ENCODE data around the gene PPP1R27.
"Not testable (repeated sequence)": the region's sequence is repeated elsewhere in the genome, so short reads cannot be mapped to it uniquely, and the experiment has no call there.

The PPP1R27 gene

DNA sequence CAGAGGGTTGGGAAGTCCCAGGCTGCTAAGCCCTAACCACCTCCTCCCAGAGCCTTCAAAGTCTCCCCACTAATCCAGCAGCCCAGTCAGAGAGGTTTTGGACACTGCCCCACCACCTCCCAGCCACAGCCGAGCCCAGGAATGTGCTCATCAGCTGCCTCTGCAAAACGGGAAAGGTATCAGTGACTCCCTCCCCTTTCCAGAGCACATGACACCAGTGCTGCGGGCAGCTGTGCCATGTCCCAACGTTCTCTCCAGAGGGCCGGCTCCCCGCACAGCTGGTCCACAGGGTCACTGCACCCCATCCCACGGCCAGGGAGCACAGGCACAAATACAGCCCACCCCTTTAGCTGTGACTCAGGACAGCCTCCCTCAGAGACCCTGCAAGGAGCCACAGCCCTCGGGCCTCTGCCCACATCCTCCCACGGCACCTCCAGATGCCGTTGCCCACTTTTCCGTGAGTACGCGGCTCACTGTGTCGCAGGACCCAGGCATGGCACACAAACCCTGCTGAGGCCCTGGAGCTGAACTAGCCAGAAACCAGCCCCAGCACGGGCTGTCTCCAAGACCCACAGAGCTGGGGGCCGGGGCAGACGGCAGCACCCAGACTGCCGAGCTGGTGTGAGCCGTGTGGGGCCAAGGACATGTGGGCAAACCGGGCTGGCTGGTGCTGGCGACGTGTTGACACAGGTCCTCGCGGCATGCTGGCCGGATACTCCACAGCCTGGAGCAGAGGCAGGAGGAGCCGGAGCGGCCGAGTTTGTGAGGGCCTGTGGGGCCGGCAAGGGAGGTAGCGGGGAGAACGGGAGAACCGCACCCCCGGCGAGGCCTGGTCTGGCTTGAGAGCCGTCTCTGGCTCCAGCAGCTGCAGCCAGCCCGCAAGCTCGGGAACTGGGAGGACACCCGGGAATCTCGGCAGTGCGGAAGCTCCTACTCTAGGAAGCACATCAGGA lies 6.3 kb upstream of the PPP1R27 start:
- DNase-seq = no peak

GRCh38 chr17:81840059-81840458 lies 5.2 kb upstream of the PPP1R27 start:
- DNase-seq = not testable (repeated sequence)

GRCh38 chr17:81839301-81839700 lies 4.5 kb upstream of the PPP1R27 start:
- no peak for DNase-seq

DNA sequence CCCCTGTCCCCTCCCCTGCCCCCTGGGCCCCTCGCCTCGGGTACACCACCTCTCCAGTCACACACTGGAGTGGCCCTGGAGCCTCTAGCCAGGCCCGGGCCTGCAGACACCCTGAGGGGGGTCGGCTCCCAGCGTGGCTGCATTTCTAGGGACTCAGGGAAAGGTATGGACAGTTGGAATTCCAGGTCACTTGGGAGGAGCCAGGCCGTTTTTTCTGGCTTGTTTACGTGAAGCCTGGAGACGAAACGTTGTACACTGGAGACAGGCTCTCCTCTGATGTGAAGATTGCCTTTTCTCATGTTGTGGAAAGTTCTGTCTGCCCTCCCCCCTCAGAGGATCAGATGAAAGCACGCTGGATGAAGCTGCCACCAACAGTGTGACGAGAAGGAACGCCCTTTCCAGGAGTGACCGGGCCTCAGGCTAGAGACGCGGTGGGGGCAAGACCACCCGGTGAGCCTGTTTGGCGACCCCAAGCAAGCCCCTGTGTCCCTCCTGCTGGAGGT lies 4.0 kb upstream of the PPP1R27 start:
- DNase-seq = no peak

GRCh38 chr17:81837641-81838040 lies 2.8 kb upstream of the PPP1R27 start:
- no peak for DNase-seq

DNA sequence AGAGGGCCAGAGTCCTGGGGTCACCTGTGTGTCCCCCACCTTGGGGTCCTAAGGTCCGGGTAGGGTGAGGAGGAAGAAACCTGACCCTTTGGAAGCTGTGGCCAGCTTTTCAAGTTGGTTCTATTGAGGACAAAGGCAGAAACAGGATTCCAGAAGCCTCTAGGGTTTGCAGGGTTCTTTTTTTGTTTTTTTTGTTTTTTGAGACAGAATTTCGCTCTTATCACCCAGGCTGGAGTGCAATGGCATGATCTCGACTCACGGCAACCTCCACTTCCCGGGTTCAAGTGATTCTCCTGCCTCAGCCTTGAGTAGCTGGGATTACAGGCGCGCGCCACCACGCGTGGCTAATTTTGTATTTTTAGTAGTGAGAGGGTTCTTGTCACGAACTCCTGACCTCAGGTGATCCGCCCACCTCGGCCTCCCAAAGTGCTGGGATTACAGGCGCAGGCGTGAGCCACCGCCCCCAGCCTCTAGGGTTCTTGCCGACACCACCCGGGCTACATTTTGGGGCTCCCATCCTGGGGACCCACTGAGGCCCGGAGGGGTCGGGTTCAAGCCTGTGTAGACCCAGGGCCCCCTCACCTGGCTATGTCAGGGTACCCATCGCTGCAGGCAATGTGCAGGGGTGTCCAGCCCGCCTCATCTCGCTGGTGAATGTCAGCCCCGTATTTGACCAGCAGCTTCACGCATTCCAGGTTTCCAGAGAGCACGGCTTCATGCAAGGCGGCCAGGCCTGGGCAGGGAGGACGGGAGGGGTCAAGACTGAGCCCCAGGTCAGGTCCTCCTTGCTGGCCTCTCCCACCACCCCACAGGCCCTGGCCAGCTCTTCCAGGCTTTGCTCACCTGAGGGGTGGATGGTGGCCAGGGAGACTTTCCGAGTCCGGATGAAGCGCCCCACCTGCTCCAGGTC lies 674 bp downstream of the PPP1R27 start:
- DNase-seq = no peak

- peak; percentile 62 for DNase-seq
Observed at GRCh38 chr17:81833160-81833920, 1.5 kb downstream of the PPP1R27 start, which contains the start of gene MCRIP1. MCRIP1 (minus strand) TSS chr17:81833291; CDS start chr17:81824506, 8,785 bp downstream.

- DNase-seq = peak; percentile 62
Observed at GRCh38 chr17:81832608-81833159, 2.2 kb downstream of the PPP1R27 start.

DNA sequence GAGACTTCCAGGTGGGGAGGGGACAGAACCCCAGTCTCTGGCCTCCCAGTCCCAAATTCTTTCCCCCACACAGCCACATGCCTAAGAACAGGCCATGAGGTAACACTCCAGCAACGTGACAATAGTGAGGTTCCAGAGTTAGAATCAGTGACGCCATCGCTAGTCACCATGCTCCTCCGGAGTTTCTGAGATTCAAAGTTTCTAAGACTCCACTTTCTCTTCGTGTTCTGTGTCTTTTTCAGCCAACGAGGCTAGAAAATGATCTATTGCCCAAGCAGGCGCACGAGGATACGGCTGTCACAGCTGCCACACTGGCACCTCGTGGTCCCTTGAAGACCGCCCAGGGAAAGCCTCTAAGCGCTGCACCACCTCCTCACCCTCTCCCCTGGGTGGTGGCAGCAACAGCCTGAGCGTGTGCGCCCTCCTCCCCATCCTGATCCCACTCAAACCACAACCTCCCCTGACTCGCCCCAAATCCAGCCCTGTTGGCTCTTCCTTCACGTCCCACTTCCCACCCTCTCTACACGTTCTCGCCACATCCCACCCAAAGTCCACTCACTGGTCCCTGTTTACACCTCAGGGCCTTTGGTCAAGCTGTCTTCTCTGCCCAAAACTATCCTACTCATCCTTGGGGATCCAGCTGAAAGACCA lies 2.8 kb downstream of the PPP1R27 start:
- DNase-seq = no peak

DNA sequence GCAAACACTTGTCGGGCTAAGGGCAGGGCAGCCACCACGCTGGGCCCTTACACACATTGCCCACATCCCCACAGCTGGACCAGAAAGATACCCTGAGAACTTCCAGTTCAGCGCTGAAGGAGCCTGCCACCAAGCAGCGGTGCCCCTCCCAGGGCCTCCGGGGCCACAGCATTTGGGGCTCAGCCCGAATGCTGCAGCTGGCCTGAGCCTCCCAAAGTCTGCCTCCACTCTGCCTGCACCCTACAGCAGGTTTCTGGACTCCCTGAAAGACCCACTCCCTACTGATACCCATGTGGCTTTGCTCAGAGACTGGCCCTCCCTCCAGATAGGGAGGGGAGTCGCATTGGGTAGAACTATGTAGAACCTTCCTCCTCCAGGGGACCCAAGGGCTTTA lies 3.3 kb downstream of the PPP1R27 start:
- DNase-seq = no peak

DNA sequence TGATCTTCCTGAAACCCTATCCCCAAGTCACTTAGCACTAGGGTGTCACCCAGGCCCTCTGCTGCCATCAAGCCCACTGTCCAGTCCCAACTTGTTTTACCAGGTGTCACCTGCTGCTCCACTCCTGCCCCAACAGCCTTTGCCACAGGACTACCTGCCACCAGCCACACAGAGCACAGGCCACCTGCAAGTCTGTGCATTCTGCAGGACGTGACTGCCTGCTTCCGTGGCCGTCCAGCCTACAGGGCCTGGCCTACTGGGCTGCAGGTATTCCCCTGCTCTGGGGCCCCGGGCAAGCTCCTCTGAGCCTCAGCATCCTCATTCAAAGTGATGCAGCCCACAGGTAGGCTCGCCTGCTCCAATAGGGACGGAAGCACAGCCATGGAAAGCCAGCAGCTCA lies 5.0 kb downstream of the PPP1R27 start:
- DNase-seq = no peak

DNA sequence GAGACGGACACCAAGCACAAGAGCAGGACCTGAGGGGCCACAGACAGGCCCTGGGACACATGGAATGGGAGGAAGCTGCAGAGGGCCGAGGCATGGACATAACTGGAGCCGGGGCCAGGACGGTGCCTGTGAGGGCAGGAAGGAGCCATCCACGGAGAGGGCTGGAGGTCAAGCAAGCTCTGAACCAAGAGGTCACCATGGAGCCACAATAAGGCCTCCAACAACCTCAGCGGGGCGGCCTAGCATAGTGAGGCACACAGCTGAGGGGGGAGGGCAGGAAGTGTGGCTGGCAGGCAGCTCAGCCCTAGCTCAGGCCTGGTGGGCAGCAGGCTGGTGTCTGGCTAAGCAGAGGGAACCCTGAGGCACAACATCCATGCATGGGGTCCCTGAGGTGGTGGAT lies 6.2 kb downstream of the PPP1R27 start:
- DNase-seq = no peak

DNA sequence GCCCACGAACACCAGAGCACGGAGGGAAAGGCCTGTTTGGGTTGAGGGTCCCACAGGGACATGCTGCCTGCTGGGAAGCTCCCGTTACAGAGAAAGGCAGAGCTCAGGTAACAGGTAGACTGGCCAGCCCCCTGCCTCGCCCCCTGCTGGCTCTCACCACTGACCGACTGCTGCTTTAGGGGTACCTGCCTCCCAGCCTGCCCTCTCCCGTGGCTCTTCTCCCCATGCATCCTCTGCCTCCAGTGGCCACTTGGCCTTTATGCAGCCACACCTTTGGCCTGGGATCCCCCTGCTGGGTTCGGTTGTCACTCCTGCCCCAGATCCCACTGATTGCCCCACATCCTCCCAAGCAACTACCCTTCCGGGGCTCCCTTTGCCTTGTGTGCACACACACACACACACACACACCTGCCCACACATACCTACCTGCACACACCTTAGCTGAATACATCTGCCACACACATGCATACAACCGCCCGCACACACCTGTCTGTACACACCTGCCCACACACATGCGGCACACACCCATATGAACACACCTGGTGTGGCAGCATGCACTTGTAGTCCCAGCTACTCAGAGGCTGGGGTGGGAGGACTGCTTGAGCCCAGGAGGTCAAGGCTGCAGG lies 8.9 kb downstream of the PPP1R27 start:
- no peak for DNase-seq

GRCh38 chr17:81824595-81824994 lies 10.3 kb downstream of the PPP1R27 start:
- no peak for DNase-seq

GRCh38 chr17:81823820-81824550 lies 10.9 kb downstream of the PPP1R27 start:
- no peak for DNase-seq

DNA sequence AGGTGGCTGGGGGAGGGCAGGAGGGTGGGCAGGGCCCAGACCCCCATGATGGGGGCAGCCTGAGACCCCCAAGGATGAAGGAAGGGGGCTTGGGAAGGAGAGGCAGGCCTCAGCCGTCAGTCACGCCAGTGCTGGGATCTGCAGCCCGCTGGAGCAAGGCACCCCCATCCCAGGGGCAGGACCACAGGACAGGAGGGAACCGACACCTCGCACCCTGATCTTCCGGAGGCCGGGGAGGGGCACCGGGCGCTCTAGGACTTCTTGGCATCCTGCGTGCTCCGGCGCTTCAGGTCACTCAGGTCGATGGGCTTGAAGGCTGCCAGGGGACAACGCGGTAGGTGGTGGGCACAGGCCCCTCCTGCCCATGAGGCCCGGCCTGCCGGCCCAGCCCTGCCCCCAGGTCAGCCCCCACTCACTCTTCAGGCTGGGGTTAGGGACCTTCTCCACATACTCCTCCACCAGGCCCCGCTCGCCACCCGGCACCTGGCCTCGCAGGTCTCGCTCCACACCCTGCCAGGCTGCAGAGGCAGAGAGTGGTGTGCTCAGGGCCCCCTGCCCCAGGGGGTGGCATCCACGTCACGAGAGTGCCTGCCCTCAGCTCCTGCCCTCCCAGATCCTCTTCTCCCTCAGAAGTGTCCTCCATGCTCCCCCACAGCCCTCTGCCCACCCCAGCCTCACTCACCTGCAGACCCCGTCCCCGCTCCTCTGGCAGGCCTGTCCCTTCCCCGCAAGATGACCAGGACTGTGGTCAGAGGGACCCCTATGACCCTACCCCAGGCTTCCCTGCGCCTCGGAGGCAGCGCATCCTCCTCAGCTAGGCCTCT lies 11.6 kb downstream of the PPP1R27 start:
- DNase-seq = no peak

- DNase-seq = no peak
Observed at GRCh38 chr17:81822312-81822637, 12.6 kb downstream of the PPP1R27 start.

DNA sequence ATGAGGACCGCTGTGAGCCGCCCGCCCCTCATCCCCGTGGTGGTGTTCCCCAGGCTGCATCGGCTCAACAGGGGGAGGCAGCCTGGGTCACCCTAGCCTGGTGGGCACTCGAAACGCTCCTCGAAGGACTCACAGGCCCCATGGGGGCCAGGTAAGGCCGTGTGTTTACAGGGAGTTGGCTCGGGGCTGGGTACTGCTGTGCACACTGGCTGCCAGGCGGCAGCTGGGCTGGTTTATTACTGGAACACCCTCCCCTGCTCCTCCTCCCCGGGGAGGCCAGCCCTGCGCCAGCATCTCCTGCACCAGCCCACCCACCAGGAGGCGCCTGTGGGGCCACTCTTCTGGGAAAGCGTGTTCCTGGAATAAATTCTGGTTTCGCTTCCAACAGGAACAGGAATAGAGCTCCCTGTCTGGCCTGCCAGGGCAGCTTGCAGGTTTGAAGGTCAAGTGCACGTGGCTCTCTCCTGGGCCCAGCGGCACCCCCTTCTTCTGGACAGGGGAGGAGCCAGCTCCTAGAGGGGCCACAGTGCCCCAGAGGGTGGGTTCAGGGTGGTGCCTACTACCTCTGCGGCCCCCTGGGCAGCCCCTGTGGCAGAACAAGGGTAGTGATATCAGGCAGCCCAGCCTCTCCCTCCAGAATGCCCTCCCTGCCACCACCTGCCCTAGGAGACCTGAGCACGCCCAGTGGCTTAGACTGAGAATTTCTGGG lies 13.1 kb downstream of the PPP1R27 start:
- DNase-seq = no peak

DNA sequence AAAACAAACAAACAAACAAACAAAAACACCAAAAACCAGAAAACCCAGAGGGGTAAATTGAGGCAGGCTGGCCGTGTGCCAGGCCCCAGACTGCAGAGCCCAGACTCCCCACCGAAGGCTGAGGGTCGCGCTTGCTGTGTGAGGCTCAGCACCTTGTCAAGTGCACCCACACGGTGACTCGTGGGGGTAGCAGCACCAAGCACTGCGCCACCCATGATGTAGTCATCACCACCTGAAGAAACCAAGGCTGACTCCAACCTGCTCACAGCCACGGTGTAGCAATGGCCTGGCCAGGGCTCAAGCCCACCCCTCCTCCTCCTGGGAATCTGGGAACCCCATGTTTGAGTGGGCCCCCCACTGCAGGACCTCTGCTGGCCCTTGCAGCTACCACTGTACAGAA lies 13.7 kb downstream of the PPP1R27 start:
- no peak for DNase-seq

All from NCI-H187 treated with DMSO at 0.1 percent for 48 hours (cell line).